GM10248 (cell line): ENCODE measurements around the gene OPRD1.
"Not testable (repeated sequence)": the region's sequence is repeated elsewhere in the genome, so short reads cannot be mapped to it uniquely, and the experiment has no call there.

Source experiments
- CTCF ChIA-PET: fragments of 300-600 bp; sonication (Branson Sonifier 250); formaldehyde crosslinking; extraction: SDS; loops from one replicate; lab custom pipeline; 2021; ENCODE audit warnings: antibody characterized with exemption; lab: Yijun Ruan, JAX
- POLR2A ChIA-PET: fragments of 350-650 bp; sonication (Branson Sonifier 250); formaldehyde crosslinking; extraction: SDS; loops from one replicate; lab custom pipeline; 2020; ENCODE audit warnings: antibody characterized with exemption; lab: Yijun Ruan, JAX
- DNase-seq: peaks from one replicate; pipeline ENCODE4 v3.0.0; 2012; ENCODE audit errors: extremely low spot score
- CTCF ChIP-seq: IDR thresholded peaks from 2 replicates; pipeline ENCODE4 v1.5.1; 2012; ENCODE audit warnings: mild to moderate bottlenecking, low read depth; ENCODE audit errors: extremely low read depth, missing control alignments, control extremely low read depth

Gene OPRD1

GRCh38 chr1:28789412-28789811, 22.6 kb upstream of the OPRD1 start:
- DNase-seq: no peak
- ChIA-PET POLR2A (no interaction called here), CTCF (interaction anchor here (2.4 kb wide), 1 partner anchor 88 kb away, joined by 12 read pairs; no protein-coding TSS in a partner anchor)
- TF ChIP-seq CTCF: no peak

GRCh38 chr1:28789816-28790215, 22.2 kb upstream of the OPRD1 start:
- CTCF ChIA-PET: interaction anchor here (2.4 kb wide), 1 partner anchor 87 kb away, joined by 12 read pairs; no protein-coding TSS in a partner anchor
- POLR2A ChIA-PET: no interaction called here
- no peak for TF ChIP-seq CTCF
- no peak for DNase-seq

- ChIA-PET POLR2A (no interaction called here), CTCF (interaction anchor here (0.9 to 2.4 kb wide), 5 partner anchors 13 to 87 kb away, joined by 3 to 12 read pairs (median 3); partner anchors contain the start of gene YTHDF2)
- TF ChIP-seq CTCF: no peak
- no peak for DNase-seq
Measured at GRCh38 chr1:28790377-28791035, 21.5 kb upstream of the OPRD1 start.

- CTCF ChIA-PET: interaction anchor here (1.0 to 2.4 kb wide), 2 partner anchors 11 to 85 kb away, joined by 3 to 12 read pairs; no protein-coding TSS in a partner anchor
- DNase-seq, POLR2A ChIA-PET: not testable (repeated sequence)
Measured at GRCh38 chr1:28791929-28792328, 20.0 kb upstream of the OPRD1 start.

DNA sequence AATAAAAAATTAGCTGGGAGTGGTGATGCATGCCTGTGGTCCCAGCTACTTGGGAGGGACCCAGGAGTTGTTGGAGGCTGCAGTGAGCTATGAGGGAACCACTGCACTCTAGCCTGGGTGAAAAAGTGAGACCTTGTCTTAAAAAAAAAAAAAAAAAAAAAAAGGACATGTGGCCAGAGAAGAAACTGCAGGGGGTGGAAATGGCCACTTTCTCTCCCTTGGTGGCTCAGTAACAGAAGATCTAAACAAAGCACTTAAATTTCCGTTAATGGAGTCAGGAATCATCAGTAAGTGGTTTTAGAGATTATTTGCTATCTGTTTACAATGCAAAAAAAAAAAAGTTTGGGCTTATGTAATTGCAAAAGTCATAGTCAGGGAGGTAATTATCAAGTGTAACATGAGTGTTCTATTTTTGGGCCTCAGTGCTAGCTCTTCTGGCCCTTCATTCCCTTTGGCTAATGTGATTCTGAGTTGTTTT, 19.3 kb upstream of the OPRD1 start:
- TF ChIP-seq CTCF: no peak
- no peak for DNase-seq
- CTCF ChIA-PET: interaction anchor here (1.3 to 1.6 kb wide), 2 partner anchors 15 to 84 kb away, joined by 4 to 7 read pairs; no protein-coding TSS in a partner anchor
- POLR2A ChIA-PET: no interaction called here

DNA sequence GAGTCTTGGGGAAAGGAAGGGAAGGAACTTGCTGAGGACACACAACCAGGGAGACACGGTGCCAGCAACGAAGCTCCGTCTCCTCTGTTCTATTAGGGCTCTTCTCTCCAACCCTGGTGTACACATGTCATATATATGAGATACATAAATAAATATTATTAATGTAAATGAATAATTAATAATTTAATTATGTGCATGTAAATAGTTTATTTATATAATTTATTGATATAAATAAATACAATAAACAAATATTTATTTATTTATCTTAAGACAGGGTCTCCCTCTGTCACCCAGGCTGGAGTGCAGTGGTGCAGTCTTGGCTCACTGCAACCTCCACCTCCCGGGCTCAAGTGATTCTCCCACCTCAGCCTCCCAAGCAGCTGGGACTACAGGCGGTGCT, 17.4 kb upstream of the OPRD1 start:
- CTCF ChIA-PET: interaction anchor here (1.9 kb wide), 1 partner anchor 10 kb away, joined by 12 read pairs; no protein-coding TSS in a partner anchor
- POLR2A ChIA-PET, DNase-seq: not testable (repeated sequence)

DNA sequence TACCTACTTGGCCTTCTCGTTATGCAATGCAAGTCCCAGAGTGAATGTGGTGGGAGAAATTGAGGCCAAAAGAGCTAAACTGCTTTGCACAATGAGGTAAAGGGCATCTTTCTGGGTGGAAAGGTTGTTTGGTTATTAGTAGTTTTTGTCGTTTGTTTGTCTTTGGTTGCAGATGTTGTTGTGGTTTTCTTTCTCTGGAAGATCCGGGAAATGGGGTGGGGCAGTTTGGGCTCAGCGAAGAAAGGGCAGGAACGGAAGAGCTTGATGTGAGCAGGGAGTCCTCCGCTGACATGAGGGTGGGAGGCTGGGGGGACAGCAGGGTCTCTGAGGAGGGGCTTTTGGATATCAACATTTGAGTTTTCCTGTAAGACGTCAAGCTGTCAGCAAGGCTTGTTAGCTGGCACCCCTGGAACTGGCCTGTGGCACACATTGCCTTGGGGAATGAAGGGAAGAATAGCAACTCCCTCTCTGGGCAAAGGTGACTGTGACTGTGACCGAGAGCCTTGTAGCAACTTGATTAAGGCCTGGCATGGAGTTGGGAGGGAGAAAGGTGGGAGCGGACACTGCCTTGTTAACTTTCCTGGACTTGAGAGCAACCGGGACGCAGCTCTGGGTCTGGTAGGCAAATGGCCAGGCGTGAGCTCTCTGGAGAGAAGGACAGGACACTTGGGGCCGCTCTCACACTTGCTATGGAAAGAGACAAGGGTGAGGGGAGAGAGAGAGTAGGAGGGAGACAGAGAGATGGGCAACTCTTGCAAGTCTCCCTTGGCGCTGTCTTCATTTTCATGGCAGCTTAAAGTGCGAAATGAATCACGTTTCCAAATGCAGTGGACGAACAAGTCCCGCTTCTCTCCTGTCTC, 15.4 kb upstream of the OPRD1 start:
- no peak for TF ChIP-seq CTCF
- CTCF ChIA-PET: interaction anchor here (2.5 kb wide), 1 partner anchor 12 kb away, joined by 12 read pairs; no protein-coding TSS in a partner anchor
- POLR2A ChIA-PET: no interaction called here
- DNase-seq: no peak
